ENCODE measurements around the gene VPS37B.

The VPS37B gene

GRCh38 chr12:122852336-122853275 is 43.3 kb downstream of the VPS37B start:
- DNase-seq (ENCODE audit: low read depth) = no peak

DNA sequence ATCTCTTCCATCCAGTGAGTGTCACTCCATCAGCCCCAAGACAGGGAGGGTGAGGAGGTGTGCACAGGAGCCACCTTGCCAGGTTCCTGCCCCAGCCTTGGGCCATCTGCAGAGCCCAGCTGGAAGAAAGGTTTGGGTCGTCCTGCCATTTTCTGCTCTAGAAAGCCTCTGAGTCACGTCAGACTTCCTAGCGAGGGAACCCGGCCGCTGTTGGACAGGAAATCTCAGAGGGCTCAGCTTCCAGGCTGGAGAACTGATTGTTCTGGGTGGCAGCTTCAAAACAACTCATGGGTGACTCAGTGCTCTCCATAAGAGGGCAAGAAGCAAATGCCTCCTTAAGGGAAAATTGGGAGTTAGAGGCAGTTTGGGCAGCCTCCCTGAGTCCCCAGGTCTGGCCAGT is 44.1 kb downstream of the VPS37B start:
- DNase-seq (ENCODE audit: low read depth) = no peak

DNA sequence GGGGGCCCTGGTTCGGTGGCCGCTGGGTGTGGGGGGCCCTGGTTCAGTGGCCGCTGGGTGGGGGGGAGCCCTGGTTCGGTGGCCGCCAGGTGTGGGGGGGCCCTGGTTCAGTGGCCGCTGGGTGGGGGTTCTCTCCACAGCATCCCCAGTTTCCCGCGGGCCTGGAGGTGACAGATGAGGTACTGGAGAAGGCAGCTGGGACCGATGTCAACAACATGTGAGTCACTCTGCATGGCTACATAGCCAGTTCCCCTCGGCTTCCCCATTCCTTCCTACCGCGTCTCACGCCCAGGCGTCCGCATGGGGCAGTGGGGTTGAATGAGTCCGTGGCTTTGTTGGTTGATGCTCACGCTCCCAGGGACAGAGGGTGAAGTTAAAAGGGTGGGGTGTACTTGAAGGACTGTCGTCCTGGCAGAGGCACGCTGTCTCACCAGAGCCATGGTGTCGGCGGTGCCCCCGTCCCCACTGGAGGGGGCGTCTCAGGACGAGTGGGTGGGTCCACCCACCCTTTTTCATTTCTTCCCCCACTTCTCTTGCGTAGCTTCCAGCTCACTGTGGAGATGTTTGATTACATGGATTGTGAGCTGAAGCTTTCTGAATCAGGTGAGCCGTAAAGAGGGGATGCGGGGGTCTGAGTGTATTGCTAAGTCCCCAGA is 45.1 kb downstream of the VPS37B start:
- DNase-seq (ENCODE audit: low read depth) = no peak

GRCh38 chr12:122850048-122850445 is 45.9 kb downstream of the VPS37B start:
- no peak for DNase-seq (ENCODE audit: low read depth)

GRCh38 chr12:122849352-122850047 is 46.4 kb downstream of the VPS37B start:
- DNase-seq (ENCODE audit: low read depth) = no peak

- no peak for DNase-seq (ENCODE audit: low read depth)
These were observed 47.2 kb downstream of the VPS37B start for GRCh38 chr12:122848471-122849351.

DNA sequence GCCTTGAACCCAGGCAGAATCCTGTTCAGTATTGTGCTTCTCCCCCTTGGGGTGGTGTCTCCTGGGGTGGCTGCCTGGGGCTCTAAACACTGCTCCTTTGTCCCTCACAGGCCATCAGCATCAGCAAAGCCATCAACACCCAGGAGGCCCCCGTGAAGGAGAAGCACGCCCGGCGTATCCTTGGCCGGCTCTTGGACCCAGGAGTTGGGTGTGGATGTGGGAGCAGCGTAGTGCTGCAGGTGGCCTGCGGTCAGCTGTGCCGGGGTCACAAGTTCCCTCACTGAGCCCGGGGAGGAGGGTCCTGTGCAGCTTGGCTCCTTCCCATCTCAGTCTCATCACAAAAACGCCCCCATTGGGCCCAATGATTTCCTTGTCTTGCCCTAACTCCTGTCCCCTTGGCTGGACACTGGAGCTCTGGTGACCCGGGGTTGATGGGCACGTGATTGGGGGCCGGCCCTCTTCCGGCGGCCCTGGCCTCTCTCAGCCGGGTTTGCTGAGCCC is 48.0 kb downstream of the VPS37B start:
- no peak for DNase-seq (ENCODE audit: low read depth)

GRCh38 chr12:122847516-122847836 is 48.4 kb downstream of the VPS37B start:
- no peak for DNase-seq (ENCODE audit: low read depth)

DNA sequence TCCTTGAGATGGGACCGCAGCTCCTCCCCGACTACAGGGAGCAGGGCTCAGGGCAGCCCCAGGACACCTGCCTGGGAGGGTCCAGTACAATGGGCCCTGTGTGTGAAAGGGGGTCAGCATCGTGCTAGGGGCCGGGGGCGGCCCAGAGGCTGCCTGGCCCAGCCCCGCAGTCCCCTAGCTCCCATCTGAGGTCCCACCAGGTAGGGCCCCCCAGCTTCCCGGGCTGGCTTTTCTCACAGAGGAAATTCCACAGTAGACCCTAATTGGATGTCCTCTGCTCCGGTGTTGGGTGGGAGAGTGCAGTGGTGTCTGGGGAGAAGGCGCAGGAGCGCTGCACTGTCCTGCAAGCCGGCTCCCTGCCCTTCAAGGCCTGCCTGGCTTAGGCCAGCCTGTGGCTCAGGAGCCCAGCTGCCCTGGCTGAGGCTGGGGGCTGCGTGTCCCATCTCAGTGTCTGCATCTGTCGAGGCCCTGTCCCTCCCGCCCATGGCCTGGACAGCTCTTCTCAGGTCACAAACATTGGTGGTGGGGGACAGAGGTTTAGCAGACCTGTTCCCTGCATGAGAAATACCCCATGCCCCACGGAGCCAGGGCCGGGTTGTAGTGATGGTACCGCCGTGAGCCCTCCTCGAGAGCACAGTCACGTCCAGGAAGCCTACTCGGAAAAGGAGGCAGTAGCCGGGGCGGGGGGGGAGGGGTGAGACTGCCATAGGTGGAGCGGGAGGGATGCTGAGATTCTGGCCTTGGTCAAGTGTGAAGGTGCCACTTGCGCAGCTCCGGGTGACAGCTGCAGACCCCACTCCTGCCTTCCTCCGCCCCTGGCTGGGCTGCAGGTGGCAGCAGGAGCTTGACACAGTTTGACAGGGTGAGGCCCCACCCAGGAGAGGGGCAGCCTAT is 49.1 kb downstream of the VPS37B start:
- DNase-seq (ENCODE audit: low read depth) = no peak

DNA sequence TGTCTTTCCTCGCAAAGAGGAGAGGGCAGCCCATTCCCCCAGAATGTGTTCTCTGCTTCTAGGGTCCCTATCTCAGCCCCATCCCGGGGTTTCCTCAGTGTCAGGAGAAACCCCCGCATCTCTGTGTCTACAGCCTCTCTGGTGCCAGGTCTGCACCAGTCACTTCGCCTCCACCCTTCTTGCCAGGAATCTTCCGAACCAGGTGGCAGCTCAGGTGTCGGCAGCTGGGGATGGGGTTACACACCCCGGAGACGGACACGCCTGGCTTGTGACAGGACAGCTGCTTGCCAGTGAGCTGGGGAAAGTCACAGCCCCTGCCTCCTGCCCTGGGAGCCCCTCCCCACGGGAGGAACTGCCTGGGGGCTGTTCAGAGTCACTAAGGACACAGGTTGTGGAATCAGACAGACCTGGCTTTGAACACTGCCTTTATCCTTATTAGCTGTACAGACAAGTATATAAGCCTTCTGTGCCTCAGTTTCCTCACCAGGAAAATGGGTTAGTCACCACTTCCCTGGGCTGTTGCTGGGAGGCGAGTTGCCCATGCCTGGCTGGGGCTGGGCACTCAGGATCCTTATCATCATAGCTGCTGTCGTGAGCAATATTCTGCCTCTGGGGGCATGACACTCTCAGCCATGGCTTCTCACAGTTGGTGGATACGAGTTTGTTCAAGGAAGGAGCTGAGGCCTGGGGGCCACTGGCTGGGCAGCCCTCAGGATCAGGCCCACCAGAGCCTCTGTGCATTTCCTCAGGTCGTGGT is 49.9 kb downstream of the VPS37B start:
- DNase-seq (ENCODE audit: low read depth) = no peak

DNA sequence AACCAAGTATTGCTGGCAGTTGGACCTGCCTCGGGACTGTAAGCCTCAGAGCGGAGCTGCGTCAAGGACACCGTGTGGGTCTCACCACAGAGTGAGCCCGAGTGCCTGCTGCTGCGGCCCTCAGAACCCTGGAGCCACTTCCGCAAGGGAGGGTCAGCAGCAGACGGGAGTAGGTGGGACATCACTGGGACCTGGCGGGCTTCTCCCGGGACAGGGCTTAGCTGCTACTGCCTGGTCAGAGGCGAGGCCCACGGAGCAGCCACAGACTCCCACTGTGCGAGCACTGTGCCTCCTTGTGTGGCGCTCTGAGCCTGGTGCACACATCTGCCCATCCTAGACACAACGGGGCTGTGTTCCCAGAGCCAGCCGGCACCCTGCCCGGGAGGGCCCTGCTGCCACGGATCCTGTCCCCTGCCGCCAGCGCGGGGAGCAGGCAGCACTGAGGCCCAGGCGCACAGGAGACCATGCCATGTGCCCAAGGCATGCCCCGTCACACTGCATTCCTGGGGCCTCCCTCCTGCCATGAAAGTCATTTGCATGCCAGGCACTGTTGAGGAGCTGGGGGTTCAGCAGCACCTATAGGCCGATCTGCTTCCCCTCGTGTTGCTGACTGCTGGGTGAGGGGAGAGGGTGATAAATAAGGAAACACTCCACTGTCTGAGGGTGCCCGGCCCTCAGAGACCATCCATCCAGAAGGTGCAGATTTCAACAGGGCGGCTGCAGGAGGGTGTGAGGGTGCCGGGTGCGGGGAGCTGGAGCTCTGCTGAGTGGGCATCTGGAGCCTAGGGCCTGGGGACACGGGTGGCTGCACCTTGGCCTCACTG is 50.7 kb downstream of the VPS37B start:
- no peak for DNase-seq (ENCODE audit: low read depth)

- DNase-seq (ENCODE audit: low read depth) = no peak
These were observed 51.5 kb downstream of the VPS37B start for GRCh38 chr12:122844366-122844971.

DNA sequence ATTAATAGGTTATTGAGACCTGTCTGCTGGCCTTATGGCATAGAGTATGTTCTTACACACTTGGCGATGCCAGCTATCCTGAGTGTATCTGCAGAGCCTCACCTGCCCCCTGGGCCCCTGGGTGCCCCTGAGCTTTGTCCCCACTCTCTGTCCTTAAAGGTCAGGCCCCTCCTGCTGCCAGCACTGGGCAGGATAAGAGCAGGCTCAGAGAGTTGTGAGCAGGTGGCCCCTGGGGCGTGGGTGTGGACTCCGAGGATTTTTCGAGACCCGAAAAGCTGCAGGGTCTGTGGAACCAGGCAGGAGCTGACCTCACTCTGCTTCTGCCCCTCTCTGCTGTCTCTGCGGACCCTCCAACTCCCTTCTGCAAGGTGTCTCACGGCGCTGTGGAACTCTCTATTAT is 52.5 kb downstream of the VPS37B start:
- DNase-seq (ENCODE audit: low read depth) = no peak

DNA sequence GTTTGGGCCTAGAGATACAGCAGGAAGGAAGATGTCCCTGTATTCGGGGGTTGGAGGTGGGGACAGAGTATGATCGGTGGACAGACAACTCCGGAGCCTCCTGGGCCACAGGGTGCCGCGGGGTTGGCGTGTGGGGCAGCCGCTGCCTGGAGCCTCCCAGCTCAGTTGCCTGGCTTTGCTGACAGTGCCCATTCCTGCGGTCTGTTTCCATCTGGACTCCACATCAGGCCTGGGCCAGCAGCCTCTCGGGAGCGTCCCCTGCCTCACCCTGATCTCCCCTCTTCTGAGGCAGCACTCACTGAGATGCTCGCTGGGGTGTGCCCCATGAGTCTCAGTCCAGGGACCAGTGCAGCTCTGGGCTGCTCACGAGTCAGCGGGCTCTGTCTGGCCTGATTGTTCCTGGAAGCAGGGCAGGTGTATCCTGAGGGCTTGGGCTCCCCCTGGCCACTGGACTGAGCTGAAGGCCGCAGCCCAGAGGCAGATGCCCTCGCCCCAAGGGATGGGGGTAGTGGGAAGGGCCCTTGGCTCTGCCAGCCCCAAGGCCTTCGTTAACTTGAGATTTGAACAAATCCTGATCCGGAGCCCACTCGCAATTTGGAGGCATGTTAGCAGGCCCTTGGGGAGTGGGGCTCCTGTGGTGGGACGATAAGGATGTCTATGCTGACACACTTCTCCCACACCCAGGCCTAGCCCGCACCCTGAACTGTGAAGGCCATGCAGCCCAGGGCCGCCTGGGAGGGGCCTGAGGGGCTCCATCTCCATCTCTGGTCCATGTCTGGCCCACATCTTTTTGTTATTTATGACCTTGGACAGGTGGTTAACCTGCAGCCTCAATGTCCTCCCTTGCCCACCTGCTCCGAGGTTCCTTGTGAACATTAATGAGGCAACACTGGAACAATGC is 53.2 kb downstream of the VPS37B start:
- no peak for DNase-seq (ENCODE audit: low read depth)

GRCh38 chr12:122841544-122842321 is 54.2 kb downstream of the VPS37B start:
- peak; percentile 66 for DNase-seq (ENCODE audit: low read depth)

- no peak for DNase-seq (ENCODE audit: low read depth)
These were observed 55.1 kb downstream of the VPS37B start for GRCh38 chr12:122840580-122841513.

All from GM04503 (cell line).